Fibroblast of lung (primary cell): ENCODE measurements around the gene WNT9A. TPM values are rescaled to one million over a fixed set of nuclear protein-coding genes. Genes with fewer than 3 reads are reported as not detected.

Source experiments
- DNase-seq, 2 donors: peaks; one replicate each; pipeline versions ENCODE4 v3.0.0 to v3.0.0-alpha.2; 2010; ENCODE audit warnings: low read depth in 2 of 2
- H2AFZ ChIP-seq: 2 replicates; pipeline ENCODE4 v1.5.1; 2012; ENCODE audit warnings: low read length, control low read depth, inconsistent platforms
- H3K27ac ChIP-seq: 2 replicates; pipeline ENCODE4 v1.5.1; 2011; ENCODE audit warnings: low read length, control low read depth; ENCODE audit not compliant: insufficient read depth
- H3K27me3 ChIP-seq: 2 replicates; pipeline ENCODE4 v1.5.1; 2011; ENCODE audit warnings: mild to moderate bottlenecking, low read length; ENCODE audit not compliant: control insufficient read depth, insufficient read depth
- H3K36me3 ChIP-seq: 2 replicates; pipeline ENCODE4 v1.5.1; 2011; ENCODE audit warnings: low read length; ENCODE audit not compliant: control insufficient read depth, insufficient read depth
- H3K4me1 ChIP-seq: 2 replicates; pipeline ENCODE4 v1.5.1; 2011; ENCODE audit warnings: low read length; ENCODE audit not compliant: control insufficient read depth, insufficient read depth; ENCODE audit errors: extremely low read depth
- H3K4me2 ChIP-seq: 2 replicates; pipeline ENCODE4 v1.5.1; 2011; ENCODE audit warnings: low read length, control low read depth; ENCODE audit not compliant: insufficient read depth; ENCODE audit errors: extremely low read depth
- H3K4me3 ChIP-seq, 4 experiments: fragments of 200-600 bp in 1 of 4; sonication (generic) in 1 of 4; replicated peaks in 1 of 4; 2 replicates each; pipeline ENCODE4 v1.5.1; 2011 to 2016; ENCODE audit warnings: low read length in 4 of 4, low read depth in 3 of 4, mild to moderate bottlenecking in 3 of 4, control low read depth in 2 of 4, inconsistent platforms in 1 of 4, mixed read lengths in 1 of 4; ENCODE audit not compliant: insufficient read depth in 1 of 4; ENCODE audit errors: control extremely low read depth in 1 of 4
- H3K79me2 ChIP-seq: 2 replicates; pipeline ENCODE4 v1.5.1; 2012; ENCODE audit warnings: mild to moderate bottlenecking, low read length, inconsistent platforms; ENCODE audit not compliant: control insufficient read depth, insufficient read depth
- H3K9ac ChIP-seq: 2 replicates; pipeline ENCODE4 v1.5.1; 2011; ENCODE audit warnings: mild to moderate bottlenecking, low read length, control low read depth; ENCODE audit not compliant: insufficient read depth
- H3K9me3 ChIP-seq: 2 replicates; pipeline ENCODE4 v1.5.1; 2012; ENCODE audit warnings: low read depth, low read length; ENCODE audit not compliant: control insufficient read depth, insufficient read depth
- H4K20me1 ChIP-seq: 2 replicates; pipeline ENCODE4 v1.5.1; 2011; ENCODE audit warnings: low read length; ENCODE audit not compliant: control insufficient read depth, insufficient read depth; ENCODE audit errors: extremely low read depth
- CTCF ChIP-seq, 2 donors: IDR thresholded peaks in 1 of 2; conservative IDR thresholded peaks in 1 of 2; 1 replicate in 1 of 2; 2 replicates in 1 of 2; pipeline ENCODE4 v1.5.1; 2011 to 2012; ENCODE audit warnings: low read length in 2 of 2, control low read depth in 1 of 2, inconsistent platforms in 1 of 2, low read depth in 1 of 2, mild to moderate bottlenecking in 1 of 2
- EZH2 ChIP-seq: IDR thresholded peaks from 2 replicates; pipeline ENCODE4 v1.5.1; 2012; ENCODE audit warnings: low read length, control low read depth, mild to moderate bottlenecking; ENCODE audit errors: missing control alignments
- polyA plus RNA-seq, 2 donors: library from polyadenylated mRNA; depleted of rRNA in 1 of 2; stranded (reverse) in 1 of 2; unstranded in 1 of 2; fragments of >200 nt; gene quantifications; 2 replicates each; pipeline ENCODE4 v1.2.1, GENCODE V29; 2011 to 2012; ENCODE audit warnings: missing spikeins in 1 of 2
- total RNA-seq: library from RNA; depleted of rRNA; stranded (reverse); fragments of >200 nt; gene quantifications from 2 replicates; pipeline ENCODE4 v1.2.1, GENCODE V29; 2014

The WNT9A gene
- total and polyA plus RNA-seq, 2 donors (not counting 1 experiment from before 2014, with no cell fraction given) = 1.0 to 5.3 TPM

- peak overlapping the region in 1 of 4 experiments; percentile 36 for H3K4me3 ChIP-seq
- H3K27me3 ChIP-seq = no peaks in the 10 kb centered on the region
- peak; percentile 15 to 32 for DNase-seq
- no peaks in the 10 kb centered on the region for H3K9me3 ChIP-seq
- no peaks in the 10 kb centered on the region for H3K36me3 ChIP-seq
- no peak overlapping the region for H2AFZ ChIP-seq
- no peaks in the 10 kb centered on the region for H3K79me2 ChIP-seq
- no peaks in the 10 kb centered on the region for H4K20me1 ChIP-seq
- peaks cover 2% of the 10 kb centered on the region for H3K4me1 ChIP-seq
- no peak overlapping the region for H3K9ac ChIP-seq
- no peak for TF ChIP-seq CTCF (conservative IDR thresholded peaks at IDR 0.05 in 1 of 2, IDR thresholded peaks at IDR 0.05 in 1 of 2; ENCODE audit: low read depth in 1 of 2, low read length in 2 of 2)
- TF ChIP-seq EZH2 = no peak
- no peak overlapping the region for H3K27ac ChIP-seq
- no peak overlapping the region for H3K4me2 ChIP-seq
These were observed 59.9 kb downstream of the WNT9A start for GRCh38 chr1:227887697-227888403.

- H3K9ac ChIP-seq = no peak overlapping the region
These were observed 60.6 kb downstream of the WNT9A start for GRCh38 chr1:227886993-227887696.

More at GRCh38 chr1:227886993-227887696, 60.6 kb downstream of the WNT9A start:
- no peaks in the 10 kb centered on the region for H4K20me1 ChIP-seq
- peaks cover 2% of the 10 kb centered on the region for H3K4me1 ChIP-seq
- no peak overlapping the region for H3K4me2 ChIP-seq
- peak overlapping the region in 2 of 4 experiments; percentile 24 to 36 for H3K4me3 ChIP-seq
- H3K36me3 ChIP-seq = no peaks in the 10 kb centered on the region
- no peak for TF ChIP-seq CTCF (conservative IDR thresholded peaks at IDR 0.05 in 1 of 2, IDR thresholded peaks at IDR 0.05 in 1 of 2; ENCODE audit: low read depth in 1 of 2, low read length in 2 of 2)
- TF ChIP-seq EZH2 = no peak
- H2AFZ ChIP-seq = no peak overlapping the region
- H3K9me3 ChIP-seq = no peaks in the 10 kb centered on the region
- peak; percentile 58 to 66 for DNase-seq
- H3K27me3 ChIP-seq = no peaks in the 10 kb centered on the region
- no peaks in the 10 kb centered on the region for H3K79me2 ChIP-seq
- H3K27ac ChIP-seq = no peak overlapping the region
